Activated CD8-positive, alpha-beta memory T cell treated with anti-CD3 and anti-CD28 coated beads, Interleukin-2, amount 50 U/mL, for 48 hours (primary cell): ENCODE data around the gene PPFIA2.

Experiments
- DNase-seq: peaks from one replicate; pipeline ENCODE4 v3.0.0-alpha.2; 2020

Gene PPFIA2

DNA sequence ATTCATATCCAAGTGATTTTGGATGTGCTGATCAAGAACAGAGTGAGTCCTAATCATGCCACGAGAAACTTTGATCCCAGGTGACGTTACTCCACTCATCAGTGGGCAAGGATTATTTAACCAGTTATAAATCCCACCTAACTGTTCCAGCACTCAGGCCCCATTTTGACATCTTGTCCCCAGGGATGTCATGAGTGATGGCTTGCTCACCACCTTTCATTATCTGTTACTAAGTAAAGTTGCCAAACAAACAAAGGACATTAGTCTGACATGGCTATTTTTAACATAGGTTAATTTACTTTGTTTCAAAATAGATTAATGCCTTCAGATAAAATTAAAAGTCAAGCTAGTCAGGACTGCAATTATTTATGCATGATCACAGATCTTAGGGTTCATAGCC lies 425.3 kb downstream of the PPFIA2 start:
- no peak for DNase-seq

DNA sequence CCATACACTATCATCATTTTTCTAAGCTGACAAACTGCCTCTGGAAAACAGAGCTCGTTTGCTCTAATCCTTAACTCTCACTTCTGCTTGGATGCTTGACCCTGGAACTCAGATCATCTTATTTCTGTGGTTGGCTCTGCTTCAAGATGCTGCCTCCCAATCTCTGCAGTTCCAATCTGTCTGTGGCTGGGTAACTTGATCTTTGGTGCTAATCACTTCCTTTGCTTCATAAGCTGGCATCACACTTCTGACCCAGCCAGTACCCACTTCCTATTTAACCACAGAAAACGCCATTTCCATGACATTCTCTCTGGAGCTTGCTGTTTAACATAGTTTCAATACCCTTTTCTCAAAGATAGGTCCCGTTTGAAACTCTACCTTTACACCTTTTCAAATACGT lies 427.1 kb downstream of the PPFIA2 start:
- no peak for DNase-seq

DNA sequence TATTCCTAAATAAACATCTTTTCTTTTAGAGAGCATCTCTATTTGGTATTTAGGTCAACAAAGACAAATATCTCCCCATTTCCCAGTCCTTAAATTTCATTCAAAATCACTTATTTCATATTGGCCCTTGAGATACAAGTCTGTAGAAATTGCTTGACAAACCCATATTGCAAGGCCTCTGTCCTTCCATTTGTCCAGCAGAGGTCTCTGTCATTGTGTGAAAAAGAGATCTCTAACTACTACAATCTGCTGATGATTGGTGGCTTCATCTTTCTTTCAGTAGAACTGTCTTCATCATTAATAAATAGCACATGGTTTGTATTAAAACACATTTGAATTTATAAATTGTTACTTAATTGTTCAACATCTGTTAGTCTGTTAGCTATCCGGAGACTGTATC lies 428.7 kb downstream of the PPFIA2 start:
- DNase-seq: no peak

DNA sequence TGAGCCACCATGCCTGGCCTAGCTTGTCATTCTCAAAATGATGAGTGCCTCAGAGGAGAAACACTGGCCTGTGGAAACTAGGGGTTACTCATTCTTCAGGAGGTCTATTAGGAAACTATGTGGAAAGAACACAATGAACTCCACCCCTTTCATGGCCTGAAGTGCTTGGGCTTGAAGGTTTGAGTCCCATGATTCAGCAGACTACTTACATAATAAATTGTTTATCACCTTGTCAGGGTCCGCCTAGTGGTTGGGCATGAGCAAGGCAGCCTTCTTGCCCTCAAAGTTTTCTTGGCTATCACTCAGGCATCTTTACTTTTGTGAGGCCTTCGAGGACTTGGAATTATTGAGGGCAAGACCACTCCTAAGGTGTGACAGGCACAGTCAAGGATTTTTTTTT lies 430.1 kb downstream of the PPFIA2 start:
- DNase-seq: no peak

DNA sequence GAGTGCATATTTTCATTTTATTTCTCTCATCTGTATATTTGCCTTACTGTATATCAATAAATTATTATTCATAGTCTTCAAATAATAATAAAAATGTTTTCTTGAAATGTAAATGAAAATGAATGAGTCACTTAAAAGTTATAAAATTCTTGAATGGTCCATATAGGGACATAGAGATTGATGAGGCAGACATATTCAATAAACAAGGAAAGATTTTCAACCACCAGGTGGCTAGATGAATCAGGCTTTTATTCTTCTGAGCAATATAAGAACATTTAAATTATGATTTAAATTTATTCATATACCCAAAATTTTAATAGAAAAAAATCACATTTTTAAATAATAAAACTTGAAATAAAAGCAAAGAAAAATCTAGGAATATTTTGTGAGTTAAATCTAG lies 431.7 kb downstream of the PPFIA2 start:
- no peak for DNase-seq

DNA sequence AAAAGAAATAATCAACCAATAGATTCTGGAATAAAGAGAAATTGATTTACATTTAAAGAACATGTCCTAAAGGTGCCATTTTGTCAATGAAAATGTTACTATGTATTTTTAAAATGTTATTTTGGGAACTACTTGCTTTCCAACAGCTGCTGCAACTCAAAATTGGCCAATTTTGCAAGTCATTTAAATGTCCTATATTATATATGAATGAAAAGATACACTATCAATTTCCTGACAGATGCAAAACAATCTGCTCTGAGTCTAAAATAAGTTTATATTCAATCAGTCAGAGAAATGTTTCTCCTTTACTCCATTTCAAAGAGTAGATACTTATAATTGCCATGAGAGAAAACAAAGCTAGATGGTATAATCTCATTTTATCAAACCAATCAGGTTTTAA lies 434.1 kb downstream of the PPFIA2 start:
- DNase-seq: no peak

- no peak for DNase-seq
Measured at GRCh38 chr12:81314903-81315531, 444.1 kb downstream of the PPFIA2 start.

DNA sequence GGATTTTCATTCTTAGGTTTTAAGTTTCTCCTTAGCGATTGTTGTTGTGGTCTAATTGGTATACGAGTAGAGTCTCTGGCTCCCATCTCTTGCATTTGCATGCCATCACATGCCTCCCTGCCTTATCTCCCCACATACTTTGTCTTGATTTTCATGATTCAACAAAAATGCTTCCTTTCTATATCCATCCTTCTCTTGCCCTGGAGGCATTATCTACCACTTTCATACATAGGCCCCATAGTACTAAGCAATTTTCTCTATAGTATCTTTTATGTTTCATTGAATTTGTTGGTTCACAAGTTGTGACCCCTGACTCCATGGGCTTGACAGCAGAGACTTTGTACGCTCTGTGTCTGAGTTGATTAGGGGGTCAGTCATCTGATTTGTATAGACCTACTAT lies 455.2 kb downstream of the PPFIA2 start:
- no peak for DNase-seq

- DNase-seq: no peak
Measured at GRCh38 chr12:81300454-81300853, 458.7 kb downstream of the PPFIA2 start.

DNA sequence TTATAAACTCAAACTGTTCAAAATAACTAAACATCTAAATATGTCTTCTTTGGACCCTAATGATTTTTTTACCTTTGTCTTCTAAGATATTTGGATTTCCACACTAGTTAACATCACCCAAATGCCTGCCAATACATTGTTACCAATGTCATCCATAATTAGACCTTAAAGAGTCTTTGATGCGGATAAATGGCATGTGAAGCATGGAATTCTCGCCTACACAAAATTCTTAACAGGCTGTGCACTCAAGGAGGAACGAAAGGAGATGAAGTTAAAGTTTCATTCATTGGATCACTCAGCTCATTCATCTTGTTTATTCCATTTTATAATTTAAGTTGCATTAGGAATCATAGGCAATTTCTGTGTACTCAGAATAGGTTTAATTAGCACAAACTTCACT lies 461.5 kb downstream of the PPFIA2 start:
- DNase-seq: no peak

GRCh38 chr12:81296556-81297305 lies 462.4 kb downstream of the PPFIA2 start:
- no peak for DNase-seq

GRCh38 chr12:81295251-81295650 lies 463.9 kb downstream of the PPFIA2 start:
- no peak for DNase-seq

DNA sequence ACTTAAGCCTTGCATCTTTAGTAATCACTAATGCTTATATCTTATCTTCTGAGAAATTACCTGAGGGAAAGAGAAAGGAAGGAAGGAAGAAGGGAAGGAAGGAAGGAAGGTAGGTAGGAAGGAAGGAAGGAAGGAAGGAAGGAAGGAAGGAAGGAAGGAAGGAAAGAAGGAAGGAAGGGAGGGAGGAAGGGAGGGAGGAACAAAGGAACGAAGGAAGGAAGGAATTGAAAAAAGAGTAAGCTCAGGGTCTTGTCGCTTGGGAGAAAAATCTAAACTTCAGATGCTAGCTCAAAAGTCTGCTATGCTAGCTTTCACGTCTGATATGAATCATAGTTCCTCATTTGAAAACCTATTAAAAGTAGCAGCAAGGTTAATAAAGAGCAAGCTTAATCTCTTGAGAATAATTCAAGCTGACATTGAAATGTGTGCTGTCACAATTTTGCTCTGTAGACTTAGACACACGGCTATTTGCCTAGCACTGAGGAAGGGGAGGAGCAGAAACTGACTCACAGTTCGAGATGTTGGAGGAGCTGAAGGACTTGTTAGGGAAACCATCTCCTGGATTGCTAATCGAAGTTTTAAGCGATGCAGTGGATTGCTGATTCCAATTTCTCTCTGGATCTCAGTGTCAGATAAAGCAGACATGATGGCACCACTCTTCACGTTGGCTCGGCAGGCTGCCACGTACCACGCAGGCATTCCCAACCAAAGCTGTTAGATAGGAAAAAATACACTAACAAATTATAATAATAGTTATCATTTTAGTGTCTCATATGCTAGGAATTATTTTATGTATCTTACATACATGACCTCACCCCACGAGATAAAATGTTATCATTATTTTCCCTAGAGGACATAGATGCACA lies 464.6 kb downstream of the PPFIA2 start:
- DNase-seq: no peak

GRCh38 chr12:81288651-81289050 lies 470.5 kb downstream of the PPFIA2 start:
- no peak for DNase-seq

GRCh38 chr12:81284137-81284536 lies 475.0 kb downstream of the PPFIA2 start:
- no peak for DNase-seq

- DNase-seq: no peak
Measured at GRCh38 chr12:81274637-81275529, 484.3 kb downstream of the PPFIA2 start.

GRCh38 chr12:81270385-81270784 lies 488.8 kb downstream of the PPFIA2 start:
- no peak for DNase-seq

DNA sequence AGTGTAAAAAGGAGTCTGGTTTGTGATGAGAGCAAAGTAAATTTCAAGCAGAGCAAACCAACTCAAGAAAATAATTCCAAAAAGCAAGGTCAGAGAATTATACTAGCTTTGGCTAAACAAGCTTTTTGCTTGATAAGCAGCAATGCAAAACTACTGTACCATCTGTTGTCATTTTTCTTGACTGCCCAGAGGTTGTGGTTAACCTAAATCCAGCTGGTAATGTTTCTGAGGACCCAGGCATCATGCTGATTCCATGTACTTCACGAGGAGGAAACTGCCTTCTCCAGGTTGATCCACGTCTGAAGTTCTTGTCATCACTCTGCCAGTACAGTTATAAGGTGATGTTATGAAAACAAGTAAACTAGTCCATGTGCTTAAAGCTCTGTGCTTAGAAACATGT lies 496.1 kb downstream of the PPFIA2 start:
- no peak for DNase-seq

DNA sequence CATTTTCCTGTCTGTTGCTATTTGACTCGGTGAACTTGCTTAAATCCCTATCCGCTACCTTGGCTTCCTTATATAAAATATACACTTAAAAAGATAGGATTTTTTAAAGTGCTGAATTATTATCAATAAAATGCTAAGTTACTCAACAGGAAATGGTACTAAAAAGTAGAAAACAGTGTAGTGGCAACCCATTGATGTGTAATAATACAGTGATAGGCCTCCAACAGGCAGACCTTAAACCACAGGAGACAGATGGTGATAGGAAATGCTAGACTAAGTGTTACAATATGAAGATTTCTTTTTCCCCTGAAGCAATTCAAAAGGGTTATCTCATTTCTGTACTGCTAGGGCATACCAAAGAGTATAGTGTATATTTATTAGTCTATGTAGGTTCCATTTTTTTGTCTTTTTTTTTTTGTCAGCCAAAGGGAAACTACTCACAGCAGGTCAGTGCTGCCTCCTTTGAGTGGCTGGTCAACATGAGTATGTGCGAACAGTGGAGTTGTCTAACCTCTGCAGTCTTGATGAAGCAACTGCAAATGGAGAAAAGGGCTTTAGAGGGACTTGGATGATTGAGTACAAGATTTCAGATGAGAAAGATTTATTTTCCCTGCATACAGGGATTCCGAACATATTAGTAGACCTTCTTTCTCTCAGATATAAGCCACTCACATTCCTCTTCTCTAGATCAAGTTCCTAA lies 497.5 kb downstream of the PPFIA2 start:
- DNase-seq: no peak

GRCh38 chr12:81259360-81259759 lies 499.8 kb downstream of the PPFIA2 start:
- DNase-seq: no peak

- no peak for DNase-seq
Measured at GRCh38 chr12:81257947-81258551, 501.1 kb downstream of the PPFIA2 start.

GRCh38 chr12:81255947-81256346 lies 503.2 kb downstream of the PPFIA2 start:
- DNase-seq: no peak
